ENCODE data around the gene ACAD9. TPM values are rescaled to one million over a fixed set of nuclear protein-coding genes. Genes with fewer than 3 reads are reported as not detected.
"Not testable (repeated sequence)": the region's sequence is repeated elsewhere in the genome, so short reads cannot be mapped to it uniquely, and the experiment has no call there.

ACAD9 gene
- total RNA-seq, 1 experiment from 2014 or later = 73.8 TPM

- DNase-seq (ENCODE audit: low spot score) = no peak
These were observed 17.9 kb upstream of the ACAD9 start for GRCh38 chr3:128861491-128861890.

GRCh38 chr3:128863560-128863959 lies 15.9 kb upstream of the ACAD9 start:
- DNase-seq (ENCODE audit: low spot score) = no peak

- no peak for DNase-seq (ENCODE audit: low spot score)
These were observed 15.0 kb upstream of the ACAD9 start for GRCh38 chr3:128864351-128864811.

- DNase-seq (ENCODE audit: low spot score) = not testable (repeated sequence)
These were observed 14.3 kb upstream of the ACAD9 start for GRCh38 chr3:128864849-128865804.

GRCh38 chr3:128867200-128868125 lies 12.0 kb upstream of the ACAD9 start:
- no peak for DNase-seq (ENCODE audit: low spot score)

- no peak for DNase-seq (ENCODE audit: low spot score)
These were observed 9.1 kb upstream of the ACAD9 start for GRCh38 chr3:128870347-128870746.

- DNase-seq (ENCODE audit: low spot score) = no peak
These were observed 7.1 kb upstream of the ACAD9 start for GRCh38 chr3:128872282-128872681.

- no peak for DNase-seq (ENCODE audit: low spot score)
These were observed 6.7 kb upstream of the ACAD9 start for GRCh38 chr3:128872744-128873143.

GRCh38 chr3:128873244-128874022 lies 6.0 kb upstream of the ACAD9 start:
- no peak for DNase-seq (ENCODE audit: low spot score)

GRCh38 chr3:128874481-128875180 lies 4.8 kb upstream of the ACAD9 start:
- DNase-seq (ENCODE audit: low spot score) = no peak

GRCh38 chr3:128875556-128876120 lies 3.8 kb upstream of the ACAD9 start:
- peak; percentile 29 for DNase-seq (ENCODE audit: low spot score)

- DNase-seq (ENCODE audit: low spot score) = no peak
These were observed 1.4 kb upstream of the ACAD9 start for GRCh38 chr3:128878011-128878457.

- peak; percentile 75 for DNase-seq (ENCODE audit: low spot score)
These were observed 780 bp upstream of the ACAD9 start for GRCh38 chr3:128878556-128879124.

- DNase-seq (ENCODE audit: low spot score) = no peak
These were observed 571 bp downstream of the ACAD9 start for GRCh38 chr3:128879991-128880390.

- not testable (repeated sequence) for DNase-seq (ENCODE audit: low spot score)
These were observed 1.0 kb downstream of the ACAD9 start for GRCh38 chr3:128880455-128880854.

GRCh38 chr3:128881576-128881975 lies 2.2 kb downstream of the ACAD9 start:
- no peak for DNase-seq (ENCODE audit: low spot score)

GRCh38 chr3:128882719-128883118 lies 3.3 kb downstream of the ACAD9 start:
- DNase-seq (ENCODE audit: low spot score) = no peak

GRCh38 chr3:128884992-128885391 lies 5.6 kb downstream of the ACAD9 start:
- no peak for DNase-seq (ENCODE audit: low spot score)

- no peak for DNase-seq (ENCODE audit: low spot score)
These were observed 9.9 kb downstream of the ACAD9 start for GRCh38 chr3:128889139-128889894.

Data from A172 (cell line).